ENCODE data around the gene BABAM1. TPM values are rescaled to one million over a fixed set of nuclear protein-coding genes. Genes with fewer than 3 reads are reported as not detected.

BABAM1 gene
- total RNA-seq, 1 experiment from 2014 or later = 93.3 TPM

DNA sequence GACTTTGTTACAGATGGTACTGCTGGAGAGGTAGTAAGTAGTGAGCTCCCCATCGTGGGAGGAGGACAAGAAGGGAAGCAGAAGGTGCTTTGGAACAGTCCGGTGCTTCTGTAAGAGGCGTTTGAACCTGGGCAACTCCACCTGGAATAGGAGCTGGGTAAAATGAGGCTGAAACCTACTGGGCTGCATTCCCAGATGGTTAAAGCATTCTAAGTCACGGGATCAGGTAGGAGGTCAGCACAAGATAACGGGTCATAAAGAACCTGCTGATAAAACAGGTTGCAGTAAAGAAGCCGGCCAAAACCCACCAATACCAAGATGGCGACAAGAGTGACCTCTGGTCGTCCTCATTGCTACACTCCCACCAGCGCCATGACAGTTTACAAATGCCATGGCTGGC lies 19.5 kb downstream of the BABAM1 start:
- H3K4me2 ChIP-seq (ENCODE audit: low read length) = no peak overlapping the region
- no peaks in the 10 kb centered on the region for H4K20me1 ChIP-seq (ENCODE audit: insufficient read depth)
- H3K79me2 ChIP-seq (ENCODE audit: insufficient read depth, low read length) = peaks cover 12% of the 10 kb centered on the region; the same call in 1 of the 2 replicates
- peaks cover 0 to 6% of the 10 kb centered on the region in 2 experiments; a peak in 1 of 4 replicates for H3K36me3 ChIP-seq (ENCODE audit: control insufficient read depth in 1 of 2, insufficient read depth in 2 of 2, low read length in 2 of 2)
- no peak overlapping the region for H2AFZ ChIP-seq (ENCODE audit: low read depth, low read length, poor library complexity, severe bottlenecking)
- H3K9ac ChIP-seq (ENCODE audit: low read length) = no peak overlapping the region
- H3K9me3 ChIP-seq (ENCODE audit: control insufficient read depth in 1 of 2, insufficient read depth in 1 of 2, low read depth in 1 of 2, low read length in 2 of 2) = no peaks in the 10 kb centered on the region
- RAD21 ChIA-PET (ENCODE audit: low non-redundant PET in 1 of 2, low total read pairs in 2 of 2, uncharacterized antibody in 2 of 2, unreplicated experiment in 2 of 2) = no interaction called here
- DNase-seq (ENCODE audit: low read depth, low spot score) (no peak), ATAC-seq (no peak)
- POLR2A ChIA-PET = no interaction called here
- no peak overlapping the region for H3K4me3 ChIP-seq (replicated peaks in 1 of 2; ENCODE audit: low read depth in 1 of 2, low read length in 2 of 2)
- H3K4me1 ChIP-seq (ENCODE audit: control insufficient read depth in 1 of 2, insufficient read depth in 2 of 2, low read length in 2 of 2) = peaks cover 2 to 40% of the 10 kb centered on the region in 2 experiments; a peak in 2 of 4 replicates
- no peak overlapping the region for H3K27ac ChIP-seq (ENCODE audit: low read depth, low read length)
- TF ChIP-seq POLR2AphosphoS5 (IDR thresholded peaks at IDR 0.05; ENCODE audit: low read depth, low read length) (no peak), RAD21 (IDR thresholded peaks at IDR 0.05; ENCODE audit: low read depth) (no peak), FOSL1 (IDR thresholded peaks at IDR 0.05; ENCODE audit: low read depth) (no peak), YY1 (IDR thresholded peaks at IDR 0.05; ENCODE audit: extremely low read depth, insufficient replicate concordance, low read depth, low read length) (no peak), TCF7L2 (IDR thresholded peaks at IDR 0.05; ENCODE audit: borderline replicate concordance, extremely low read depth, insufficient read depth, insufficient read length) (no peak), JUND (IDR thresholded peaks at IDR 0.05) (no peak)
- TF ChIP-seq, protein P1, sequence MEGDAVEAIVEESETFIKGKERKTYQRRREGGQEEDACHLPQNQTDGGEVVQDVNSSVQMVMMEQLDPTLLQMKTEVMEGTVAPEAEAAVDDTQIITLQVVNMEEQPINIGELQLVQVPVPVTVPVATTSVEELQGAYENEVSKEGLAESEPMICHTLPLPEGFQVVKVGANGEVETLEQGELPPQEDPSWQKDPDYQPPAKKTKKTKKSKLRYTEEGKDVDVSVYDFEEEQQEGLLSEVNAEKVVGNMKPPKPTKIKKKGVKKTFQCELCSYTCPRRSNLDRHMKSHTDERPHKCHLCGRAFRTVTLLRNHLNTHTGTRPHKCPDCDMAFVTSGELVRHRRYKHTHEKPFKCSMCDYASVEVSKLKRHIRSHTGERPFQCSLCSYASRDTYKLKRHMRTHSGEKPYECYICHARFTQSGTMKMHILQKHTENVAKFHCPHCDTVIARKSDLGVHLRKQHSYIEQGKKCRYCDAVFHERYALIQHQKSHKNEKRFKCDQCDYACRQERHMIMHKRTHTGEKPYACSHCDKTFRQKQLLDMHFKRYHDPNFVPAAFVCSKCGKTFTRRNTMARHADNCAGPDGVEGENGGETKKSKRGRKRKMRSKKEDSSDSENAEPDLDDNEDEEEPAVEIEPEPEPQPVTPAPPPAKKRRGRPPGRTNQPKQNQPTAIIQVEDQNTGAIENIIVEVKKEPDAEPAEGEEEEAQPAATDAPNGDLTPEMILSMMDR (IDR thresholded peaks at IDR 0.05 in 2 of 3, conservative IDR thresholded peaks at IDR 0.05 in 1 of 3; ENCODE audit: borderline replicate concordance in 1 of 3, insufficient read depth in 1 of 3, low read depth in 2 of 3, low read length in 2 of 3) = no peak
- no peaks in the 10 kb centered on the region for H3K27me3 ChIP-seq (ENCODE audit: insufficient read depth, low read length)
- CTCF ChIA-PET = interaction anchor here (0.6 kb wide), 1 partner anchor 219 kb away, joined by 3 read pairs; no protein-coding TSS in a partner anchor
- no TSS peak for BruUV-seq (replicated peaks)
- H3K9me2 ChIP-seq (ENCODE audit: insufficient read depth) = no peaks in the 10 kb centered on the region
- intact Hi-C loops (cut with micrococcal nuclease) = no loop called here

DNA sequence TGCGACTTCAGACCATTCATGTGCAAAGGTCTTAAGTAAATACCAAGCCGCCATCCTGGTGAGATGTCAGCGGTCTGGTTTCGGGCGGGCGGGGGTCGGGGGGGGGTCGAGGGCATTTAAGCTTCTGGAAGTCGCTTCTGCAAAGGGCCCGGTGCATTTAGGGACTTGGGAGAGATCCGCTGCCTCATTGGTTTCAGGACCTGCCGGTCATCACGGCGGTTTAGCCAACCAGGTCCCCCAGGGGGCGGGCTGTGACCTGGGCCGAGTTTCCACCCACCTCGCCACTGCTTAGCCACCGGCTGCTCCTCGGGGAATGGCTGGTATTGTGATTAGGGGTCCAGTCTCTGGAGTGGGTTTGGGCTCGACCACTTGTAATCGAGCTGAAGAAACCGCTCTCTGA lies 22.2 kb downstream of the BABAM1 start:
- Histone ChIP-seq H3K27ac (ENCODE audit: low read depth, low read length) (no peak overlapping the region), H3K4me3 (replicated peaks in 1 of 2; ENCODE audit: low read depth in 1 of 2, low read length in 2 of 2) (no peak overlapping the region), H3K79me2 (ENCODE audit: insufficient read depth, low read length) (peaks cover 10% of the 10 kb centered on the region), H3K36me3 (ENCODE audit: control insufficient read depth in 1 of 2, insufficient read depth in 2 of 2, low read length in 2 of 2) (no peaks in the 10 kb centered on the region), H2AFZ (ENCODE audit: low read depth, low read length, poor library complexity, severe bottlenecking) (no peak overlapping the region), H3K9ac (ENCODE audit: low read length) (no peak overlapping the region), H4K20me1 (ENCODE audit: insufficient read depth) (no peaks in the 10 kb centered on the region), H3K9me3 (ENCODE audit: control insufficient read depth in 1 of 2, insufficient read depth in 1 of 2, low read depth in 1 of 2, low read length in 2 of 2) (no peaks in the 10 kb centered on the region), H3K27me3 (ENCODE audit: insufficient read depth, low read length) (no peaks in the 10 kb centered on the region), H3K9me2 (ENCODE audit: insufficient read depth) (no peaks in the 10 kb centered on the region), H3K4me2 (ENCODE audit: low read length) (no peak overlapping the region), H3K4me1 (ENCODE audit: control insufficient read depth in 1 of 2, insufficient read depth in 2 of 2, low read length in 2 of 2) (peaks cover 13 to 42% of the 10 kb centered on the region in 2 experiments)
- ATAC-seq (peak; percentile 58), DNase-seq (ENCODE audit: low read depth, low spot score) (peak; percentile 89)
- TF ChIP-seq, protein P2, sequence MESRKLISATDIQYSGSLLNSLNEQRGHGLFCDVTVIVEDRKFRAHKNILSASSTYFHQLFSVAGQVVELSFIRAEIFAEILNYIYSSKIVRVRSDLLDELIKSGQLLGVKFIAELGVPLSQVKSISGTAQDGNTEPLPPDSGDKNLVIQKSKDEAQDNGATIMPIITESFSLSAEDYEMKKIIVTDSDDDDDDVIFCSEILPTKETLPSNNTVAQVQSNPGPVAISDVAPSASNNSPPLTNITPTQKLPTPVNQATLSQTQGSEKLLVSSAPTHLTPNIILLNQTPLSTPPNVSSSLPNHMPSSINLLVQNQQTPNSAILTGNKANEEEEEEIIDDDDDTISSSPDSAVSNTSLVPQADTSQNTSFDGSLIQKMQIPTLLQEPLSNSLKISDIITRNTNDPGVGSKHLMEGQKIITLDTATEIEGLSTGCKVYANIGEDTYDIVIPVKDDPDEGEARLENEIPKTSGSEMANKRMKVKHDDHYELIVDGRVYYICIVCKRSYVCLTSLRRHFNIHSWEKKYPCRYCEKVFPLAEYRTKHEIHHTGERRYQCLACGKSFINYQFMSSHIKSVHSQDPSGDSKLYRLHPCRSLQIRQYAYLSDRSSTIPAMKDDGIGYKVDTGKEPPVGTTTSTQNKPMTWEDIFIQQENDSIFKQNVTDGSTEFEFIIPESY (IDR thresholded peaks at IDR 0.05; ENCODE audit: extremely low read depth, insufficient replicate concordance, low read length) = no peak
- TF ChIP-seq SP1 (IDR thresholded peaks at IDR 0.05; ENCODE audit: low read depth) = peak; percentile 48; the same call in 1 of the 2 replicates
- BruUV-seq (replicated peaks) = no TSS peak
- ChIA-PET CTCF (interaction anchor here (1.5 kb wide), 1 partner anchor 16 kb away, joined by 4 read pairs; no protein-coding TSS in a partner anchor), RAD21 (ENCODE audit: low non-redundant PET in 1 of 2, low total read pairs in 2 of 2, uncharacterized antibody in 2 of 2, unreplicated experiment in 2 of 2) (no interaction called here), POLR2A (no interaction called here)
- intact Hi-C loops (cut with micrococcal nuclease) = no loop called here
